Pancreas (tissue), 10 donors: Measurements from ENCODE around the gene CUX1. TPM values are rescaled to one million over a fixed set of nuclear protein-coding genes. Genes with fewer than 3 reads are reported as not detected.

Experiments used
- ATAC-seq, 4 donors: fragments of 200-7000 bp; cut with Tn5 transposase; one replicate each; pipeline versions ENCODE4 v1.8.0 to v1.9.1; 2020; ENCODE audit warnings: mild to moderate bottlenecking in 4 of 4, moderate library complexity in 4 of 4
- DNase-seq, 6 donors: peaks; one replicate each; pipeline ENCODE4 v3.0.0-alpha.2; 2020
- FAIRE-seq: peaks from 2 replicates; lab custom pipeline; 2012; peaks lifted over from hg19 to GRCh38; lab: Jason Lieb, UNC
- H3K27ac ChIP-seq, 4 donors: fragments of 200-600 bp; sonication (generic); 1 replicate in 3 of 4; 2 replicates in 1 of 4; pipeline versions ENCODE4 v1.5.0 to v1.8.0; 2020
- H3K27me3 ChIP-seq, 4 donors: fragments of 200-600 bp; one replicate each; pipeline ENCODE4 v1.8.0; 2021
- H3K36me3 ChIP-seq, 3 donors: fragments of 200-600 bp; sonication (generic) in 1 of 3; one replicate each; pipeline versions ENCODE4 v1.5.0 to v1.8.0; 2020 to 2021
- H3K4me1 ChIP-seq, 3 donors: fragments of 200-600 bp; one replicate each; pipeline ENCODE4 v1.8.0; 2021
- H3K4me3 ChIP-seq, 4 donors: fragments of 200-600 bp; sonication (generic) in 2 of 4; one replicate each; pipeline versions ENCODE4 v1.5.0 to v1.8.0; 2020 to 2021
- H3K9me3 ChIP-seq, 4 donors: fragments of 200-600 bp; one replicate each; pipeline ENCODE4 v1.8.0; 2021
- WGBS, 2 donors: extraction: QIAGEN DNeasy Blood & Tissue Kit; methylation state at CpG; one replicate each; pipeline ENCODE4 v1.1.7; 2013; 5-methylcytosine and 5-hydroxymethylcytosine counted together
- intact Hi-C, 3 donors: fragments of 100-400 bp; cut with DNase I; formaldehyde crosslinking; loops; one replicate each; pipeline versions ENCODE4 v1.11.1 to v1.14.2; 2022
- polyA plus RNA-seq, 2 donors: library from polyadenylated mRNA; stranded (reverse); fragments of 200-250 nt; gene quantifications; one replicate each; pipeline ENCODE4 v1.2.3, GENCODE V29; 2013
- total RNA-seq, 6 donors: library from RNA; stranded (reverse); fragmentation: NEBNext Ultra II Directional in 4 of 6; extraction: Animal tissue kit (Norgen Biotek cat#: 25700) in 4 of 6; gene quantifications; one replicate each; pipeline versions ENCODE4 v1.2.1 to v1.2.4, GENCODE V29; 2021 to 2023
- TF ChIP-seq, protein P1 (sequence below), 4 donors: fragments of 200-600 bp; sonication (generic) in 3 of 4; IDR thresholded peaks; one replicate each; pipeline versions ENCODE4 v1.5.0 to v1.8.0; 2021; ENCODE audit warnings: antibody characterized with exemption in 4 of 4
- donor health status: healthy with polysubstance abuse.
- donor health status: DM: no; HTN: no; CAD: no; lungs with moderate emphysema.
- donor health status: DM: no; HTN: no; CAD: no.
- donor health status: control.
- donor health status: control.
- donor health status: Bipolar disorder and iron deficiency.
- donor health status: DM: yes; HTN: yes; CAD: no.
- donor health status: DM: no; HTN: no; CAD: no.
- donor health status: DM: no; HTN: no; CAD: no.
- donor health status: DM: yes; HTN: yes; CAD: no.

CUX1 gene
- total and polyA plus RNA-seq, 8 donors = 18.9 to 61.2 (median 45.1) TPM

DNA sequence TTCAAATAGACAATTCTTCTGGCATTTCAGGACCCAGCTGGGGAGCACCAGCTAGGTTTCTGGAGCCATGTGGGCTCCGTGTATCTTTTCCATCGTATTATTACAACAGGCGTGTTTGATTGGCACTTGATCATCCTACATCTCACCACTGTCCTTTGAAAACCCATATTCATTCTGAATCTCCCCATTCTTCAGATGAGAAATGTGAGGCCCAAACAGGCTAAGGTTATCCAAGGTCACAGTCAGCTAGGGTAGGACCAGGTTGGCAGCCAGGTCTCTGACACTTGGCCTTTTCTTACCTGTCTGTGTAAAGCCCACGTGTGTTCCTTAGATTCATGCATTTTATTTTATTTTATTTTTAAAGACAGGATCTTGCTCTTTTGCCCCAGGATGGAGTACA, 366.9 kb downstream of the CUX1 start:
- no peak for FAIRE-seq
- Histone ChIP-seq H3K4me3 (no peak overlapping the region), H3K4me1 (no peaks in the 10 kb centered on the region)

DNA sequence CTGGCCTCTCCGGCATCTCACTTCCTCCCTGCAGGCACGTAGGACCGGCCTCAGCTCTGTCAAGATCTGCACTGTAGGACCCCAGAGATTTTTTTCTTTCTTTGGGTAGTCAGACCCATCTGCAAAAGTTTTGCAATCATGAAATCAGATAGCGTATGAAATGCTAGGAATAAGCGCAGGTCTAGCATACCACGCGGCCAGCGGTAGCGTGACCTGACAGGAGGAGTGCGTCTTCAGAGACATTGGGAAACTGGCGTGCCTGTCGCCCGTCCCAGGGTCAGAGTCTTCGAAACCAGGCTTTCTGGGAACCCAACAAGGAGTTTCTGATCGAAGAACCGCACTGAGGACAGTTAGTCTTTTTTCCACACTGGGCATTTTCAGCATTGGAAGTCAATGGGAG, 368.4 kb downstream of the CUX1 start:
- Histone ChIP-seq H3K4me3 (no peak overlapping the region), H3K27me3 (no peaks in the 10 kb centered on the region), H3K36me3 (peaks cover 0 to 8% (median 0%) of the 10 kb centered on the region in 3 donors), H3K9me3 (no peaks in the 10 kb centered on the region), H3K4me1 (no peaks in the 10 kb centered on the region), H3K27ac (no peak overlapping the region)
- FAIRE-seq (no peak), ATAC-seq (no peak), DNase-seq (no peak)
- intact Hi-C loops = no loop called here
- TF ChIP-seq, protein P1, sequence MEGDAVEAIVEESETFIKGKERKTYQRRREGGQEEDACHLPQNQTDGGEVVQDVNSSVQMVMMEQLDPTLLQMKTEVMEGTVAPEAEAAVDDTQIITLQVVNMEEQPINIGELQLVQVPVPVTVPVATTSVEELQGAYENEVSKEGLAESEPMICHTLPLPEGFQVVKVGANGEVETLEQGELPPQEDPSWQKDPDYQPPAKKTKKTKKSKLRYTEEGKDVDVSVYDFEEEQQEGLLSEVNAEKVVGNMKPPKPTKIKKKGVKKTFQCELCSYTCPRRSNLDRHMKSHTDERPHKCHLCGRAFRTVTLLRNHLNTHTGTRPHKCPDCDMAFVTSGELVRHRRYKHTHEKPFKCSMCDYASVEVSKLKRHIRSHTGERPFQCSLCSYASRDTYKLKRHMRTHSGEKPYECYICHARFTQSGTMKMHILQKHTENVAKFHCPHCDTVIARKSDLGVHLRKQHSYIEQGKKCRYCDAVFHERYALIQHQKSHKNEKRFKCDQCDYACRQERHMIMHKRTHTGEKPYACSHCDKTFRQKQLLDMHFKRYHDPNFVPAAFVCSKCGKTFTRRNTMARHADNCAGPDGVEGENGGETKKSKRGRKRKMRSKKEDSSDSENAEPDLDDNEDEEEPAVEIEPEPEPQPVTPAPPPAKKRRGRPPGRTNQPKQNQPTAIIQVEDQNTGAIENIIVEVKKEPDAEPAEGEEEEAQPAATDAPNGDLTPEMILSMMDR (IDR thresholded peaks at IDR 0.05) = no peak
- WGBS, 2 donors = 94 to 95% methylated on average over 16 of the region's 16 CpGs

More for the DNA sequence above, 366.9 kb downstream of the CUX1 start:
- no peak for DNase-seq
- no peak for ATAC-seq
- TF ChIP-seq, protein P1 (IDR thresholded peaks at IDR 0.05) = no peak
- Histone ChIP-seq H3K36me3 (peaks cover 0 to 9% (median 0%) of the 10 kb centered on the region in 3 donors), H3K27me3 (no peaks in the 10 kb centered on the region), H3K9me3 (no peaks in the 10 kb centered on the region), H3K27ac (no peak overlapping the region)
- WGBS, 2 donors = 97% methylated on average over 4 of the region's 4 CpGs
- intact Hi-C loops = no loop called here

DNA sequence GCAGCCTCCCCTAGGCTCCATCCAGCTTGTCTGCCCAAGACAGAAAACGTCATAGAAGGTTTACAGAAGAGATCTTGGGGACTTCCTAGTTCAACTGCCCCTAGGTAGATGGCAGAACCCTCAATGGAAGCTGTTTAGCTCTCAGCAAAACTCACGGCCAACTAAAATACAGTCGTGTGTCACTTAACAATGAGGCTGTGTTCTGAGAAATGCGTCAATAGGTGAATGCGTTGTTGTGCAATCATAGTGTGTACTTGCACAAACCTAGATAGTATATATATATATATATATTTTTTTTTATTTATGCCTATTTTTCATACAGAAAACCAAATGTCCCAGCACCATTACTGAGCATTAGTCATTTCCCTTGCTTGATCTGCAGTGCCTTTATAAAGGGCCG, 368.9 kb downstream of the CUX1 start:
- no peak overlapping the region for H3K4me3 ChIP-seq
- no peak for DNase-seq
- peaks cover 0 to 8% (median 0%) of the 10 kb centered on the region in 3 donors for H3K36me3 ChIP-seq
- WGBS, 2 donors = 83 to 87% methylated on average over 6 of the region's 6 CpGs
- no peak overlapping the region for H3K27ac ChIP-seq
- H3K4me1 ChIP-seq = no peaks in the 10 kb centered on the region
- no peaks in the 10 kb centered on the region for H3K27me3 ChIP-seq
- TF ChIP-seq, protein P1 (IDR thresholded peaks at IDR 0.05) = no peak
- no peak for ATAC-seq
- intact Hi-C loops = no loop called here
- no peak for FAIRE-seq
- no peaks in the 10 kb centered on the region for H3K9me3 ChIP-seq

DNA sequence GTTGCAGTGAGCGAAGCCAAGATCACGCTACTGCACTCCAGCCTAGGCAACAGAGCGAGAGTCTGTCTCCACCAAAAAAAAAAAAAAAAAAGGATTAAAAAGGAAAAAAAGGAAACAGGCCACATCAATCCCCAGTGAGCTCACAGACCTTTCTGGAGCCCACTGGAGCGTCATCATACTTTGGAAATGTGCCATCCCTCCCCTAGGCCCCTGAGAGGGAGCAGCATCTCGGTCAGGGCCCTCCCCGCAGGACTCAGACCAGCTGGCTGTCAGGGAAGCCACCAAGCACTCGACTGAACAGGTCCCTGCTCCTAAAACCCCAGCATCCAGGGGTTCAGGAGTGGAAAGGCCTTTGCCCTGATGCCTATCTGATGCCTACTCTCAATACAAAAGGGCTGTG, 371.3 kb downstream of the CUX1 start:
- intact Hi-C loops = no loop called here
- Histone ChIP-seq H3K36me3 (peaks cover 0 to 12% (median 0%) of the 10 kb centered on the region in 3 donors), H3K9me3 (no peaks in the 10 kb centered on the region), H3K27me3 (no peaks in the 10 kb centered on the region), H3K4me1 (no peaks in the 10 kb centered on the region), H3K4me3 (no peak overlapping the region), H3K27ac (no peak overlapping the region)
- no peak for DNase-seq
- 90 to 96% methylated on average over 7 of the region's 7 CpGs for WGBS, 2 donors
- FAIRE-seq = no peak
- no peak for ATAC-seq
- TF ChIP-seq, protein P1 (IDR thresholded peaks at IDR 0.05) = no peak

DNA sequence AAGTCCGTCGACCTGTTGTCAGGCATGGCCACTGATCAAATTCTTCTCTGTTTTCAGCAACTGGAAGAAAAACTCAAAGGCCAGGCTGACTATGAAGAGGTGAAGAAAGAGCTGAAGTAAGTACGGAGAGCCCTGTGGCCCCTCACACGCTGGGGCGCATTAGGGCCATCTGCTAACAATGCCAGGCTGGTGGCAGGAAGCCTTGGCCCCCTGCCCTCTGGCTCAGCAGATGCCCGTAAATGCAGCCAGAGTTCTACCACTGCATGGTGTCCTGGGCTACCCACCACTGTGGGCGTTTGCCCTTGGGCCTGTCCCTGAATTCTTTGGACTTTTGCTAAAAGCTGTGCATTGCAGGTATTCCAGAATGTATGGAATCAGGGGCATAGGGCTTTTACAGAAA, 372.3 kb downstream of the CUX1 start:
- 86 to 95% methylated on average over 7 of the region's 7 CpGs for WGBS, 2 donors
- TF ChIP-seq, protein P1 (IDR thresholded peaks at IDR 0.05) = no peak
- intact Hi-C loops = no loop called here
- H3K36me3 ChIP-seq = peaks cover 0 to 14% (median 0%) of the 10 kb centered on the region in 3 donors
- no peak overlapping the region for H3K27ac ChIP-seq
- ATAC-seq (no peak), FAIRE-seq (no peak), DNase-seq (no peak)
- H3K4me3 ChIP-seq = no peak overlapping the region
- no peaks in the 10 kb centered on the region for H3K4me1 ChIP-seq
- no peaks in the 10 kb centered on the region for H3K9me3 ChIP-seq
- no peaks in the 10 kb centered on the region for H3K27me3 ChIP-seq
